Cardiac muscle cell (in vitro differentiated cells and primary cell): ENCODE data around the gene GDPD4. TPM values are rescaled to one million over a fixed set of nuclear protein-coding genes. Genes with fewer than 3 reads are reported as not detected.

Experiments used
- DNase-seq, 2 donors: peaks; one replicate each; pipeline versions ENCODE4 v3.0.0 to v3.0.0-alpha.2; 2010 to 2017; ENCODE audit warnings: low read depth in 1 of 2, low spot score in 1 of 2
- H3K27ac ChIP-seq: fragments of 200-600 bp; sonication (generic); 2 replicates; pipeline ENCODE4 v1.5.1; 2016
- H3K27me3 ChIP-seq: fragments of 200-600 bp; sonication (generic); 2 replicates; pipeline ENCODE4 v1.6.0; 2016; ENCODE audit warnings: control low read depth
- H3K36me3 ChIP-seq: fragments of 200-600 bp; sonication (generic); 2 replicates; pipeline ENCODE4 v1.5.1; 2016; ENCODE audit warnings: control low read depth
- H3K4me1 ChIP-seq: fragments of 200-600 bp; sonication (generic); 2 replicates; pipeline ENCODE4 v1.8.1; 2017; ENCODE audit warnings: low read depth, mild to moderate bottlenecking, mixed run types
- H3K4me3 ChIP-seq: fragments of 200-600 bp; sonication (generic); 2 replicates; pipeline ENCODE4 v1.5.1; 2016; ENCODE audit warnings: mild to moderate bottlenecking
- H3K9me3 ChIP-seq: fragments of 200-600 bp; sonication (generic); 2 replicates; pipeline ENCODE4 v1.5.1; 2017; ENCODE audit warnings: low read depth, mild to moderate bottlenecking, control low read depth
- CTCF ChIP-seq: IDR thresholded peaks from 2 replicates; pipeline ENCODE4 v1.5.1; 2012; ENCODE audit warnings: low read depth, mild to moderate bottlenecking, low read length
- polyA plus RNA-seq: library from polyadenylated mRNA; unstranded; fragments of >200 nt; fragmentation: Nextera tagmentation; extraction: Ambion mirVana; gene quantifications from 2 replicates; pipeline ENCODE4 v1.2.1, GENCODE V29; 2016
- total RNA-seq: library from RNA; depleted of rRNA; stranded (reverse); fragments of >200 nt; gene quantifications from 2 replicates; pipeline ENCODE4 v1.2.3, GENCODE V29; 2016

The GDPD4 gene
- total and polyA plus RNA-seq, 2 experiments from 2014 or later, result not detected

- H3K27me3 ChIP-seq, result no peaks in the 10 kb centered on the region
- no peaks in the 10 kb centered on the region for H3K4me1 ChIP-seq
- no peak for DNase-seq
- H3K27ac ChIP-seq, result no peak overlapping the region
- no peak for TF ChIP-seq CTCF
- H3K9me3 ChIP-seq, result no peaks in the 10 kb centered on the region
- no peak overlapping the region for H3K4me3 ChIP-seq
- H3K36me3 ChIP-seq, result peaks cover 7% of the 10 kb centered on the region
These were observed 30.8 kb upstream of the GDPD4 start for GRCh38 chr11:77332259-77332658.

GRCh38 chr11:77325159-77325558 lies 23.7 kb upstream of the GDPD4 start:
- no peak overlapping the region for H3K4me3 ChIP-seq
- H3K4me1 ChIP-seq, result no peaks in the 10 kb centered on the region
- DNase-seq, result no peak
- no peaks in the 10 kb centered on the region for H3K9me3 ChIP-seq
- no peak for TF ChIP-seq CTCF
- H3K27me3 ChIP-seq, result no peaks in the 10 kb centered on the region
- no peaks in the 10 kb centered on the region for H3K36me3 ChIP-seq
- no peak overlapping the region for H3K27ac ChIP-seq

- Histone ChIP-seq H3K36me3 (no peaks in the 10 kb centered on the region), H3K27me3 (no peaks in the 10 kb centered on the region), H3K4me3 (no peak overlapping the region), H3K9me3 (no peaks in the 10 kb centered on the region), H3K27ac (no peak overlapping the region), H3K4me1 (no peaks in the 10 kb centered on the region)
- DNase-seq, result no peak
- no peak for TF ChIP-seq CTCF
These were observed 23.0 kb upstream of the GDPD4 start for GRCh38 chr11:77324508-77324907.

GRCh38 chr11:77322926-77323590 lies 21.6 kb upstream of the GDPD4 start:
- Histone ChIP-seq H3K9me3 (no peaks in the 10 kb centered on the region), H3K27ac (no peak overlapping the region), H3K4me1 (no peaks in the 10 kb centered on the region), H3K4me3 (no peak overlapping the region), H3K27me3 (no peaks in the 10 kb centered on the region), H3K36me3 (no peaks in the 10 kb centered on the region)
- DNase-seq, result peak in 1 of 2 donors; percentile 16
- no peak for TF ChIP-seq CTCF

GRCh38 chr11:77322506-77322905 lies 21.0 kb upstream of the GDPD4 start:
- no peak overlapping the region for H3K27ac ChIP-seq
- DNase-seq, result peak in 1 of 2 donors; percentile 66
- H3K27me3 ChIP-seq, result no peaks in the 10 kb centered on the region
- no peaks in the 10 kb centered on the region for H3K4me1 ChIP-seq
- no peaks in the 10 kb centered on the region for H3K36me3 ChIP-seq
- no peak overlapping the region for H3K4me3 ChIP-seq
- H3K9me3 ChIP-seq, result no peaks in the 10 kb centered on the region
- TF ChIP-seq CTCF, result no peak
